ENCODE results near the gene VEGFB.

Gene VEGFB

DNA sequence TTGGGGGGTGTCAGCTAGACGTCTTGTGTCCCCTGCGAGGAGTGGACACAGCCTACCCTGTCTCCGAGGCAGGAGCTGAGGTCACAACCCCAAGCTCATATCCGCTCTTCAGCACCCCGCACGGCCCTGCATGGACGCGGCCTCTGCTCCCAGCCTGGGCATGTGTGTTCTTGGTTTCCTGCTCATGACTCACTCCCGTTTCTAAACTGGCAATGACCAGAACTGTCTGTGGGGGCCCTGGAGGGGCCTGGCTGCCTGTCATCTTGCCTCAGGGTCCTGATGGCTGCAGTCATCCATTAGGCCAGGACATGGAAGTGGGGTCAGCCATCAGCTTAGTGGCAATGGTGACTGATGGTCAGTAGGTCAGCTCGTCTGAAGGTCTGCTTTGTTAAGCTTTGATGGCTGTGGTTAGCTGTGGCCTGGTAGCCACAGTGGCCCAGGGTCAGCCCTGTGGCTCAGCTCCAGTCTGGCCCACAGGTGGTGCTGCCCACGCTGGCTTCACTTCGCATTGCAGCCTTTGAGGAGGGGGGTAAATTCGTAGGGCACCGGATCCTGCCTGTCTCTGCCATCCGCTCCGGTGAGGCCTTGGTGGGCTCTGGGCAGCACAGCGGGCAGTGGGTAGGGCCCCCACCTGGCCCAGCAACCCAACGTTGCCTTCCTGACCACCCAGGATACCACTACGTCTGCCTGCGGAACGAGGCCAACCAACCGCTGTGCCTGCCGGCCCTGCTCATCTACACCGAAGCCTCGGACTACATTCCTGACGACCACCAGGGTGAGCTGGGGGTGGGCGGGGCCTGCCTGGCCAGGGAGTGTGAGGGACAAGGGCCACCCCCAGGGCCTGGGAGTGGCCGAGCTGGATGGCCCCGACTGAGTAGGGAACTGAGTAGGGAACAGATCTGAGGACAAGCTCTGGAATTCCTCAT lies 28.9 kb downstream of the VEGFB start:
- no peak for FAIRE-seq

GRCh38 chr11:64263947-64264317 lies 29.5 kb downstream of the VEGFB start:
- no peak for FAIRE-seq

DNA sequence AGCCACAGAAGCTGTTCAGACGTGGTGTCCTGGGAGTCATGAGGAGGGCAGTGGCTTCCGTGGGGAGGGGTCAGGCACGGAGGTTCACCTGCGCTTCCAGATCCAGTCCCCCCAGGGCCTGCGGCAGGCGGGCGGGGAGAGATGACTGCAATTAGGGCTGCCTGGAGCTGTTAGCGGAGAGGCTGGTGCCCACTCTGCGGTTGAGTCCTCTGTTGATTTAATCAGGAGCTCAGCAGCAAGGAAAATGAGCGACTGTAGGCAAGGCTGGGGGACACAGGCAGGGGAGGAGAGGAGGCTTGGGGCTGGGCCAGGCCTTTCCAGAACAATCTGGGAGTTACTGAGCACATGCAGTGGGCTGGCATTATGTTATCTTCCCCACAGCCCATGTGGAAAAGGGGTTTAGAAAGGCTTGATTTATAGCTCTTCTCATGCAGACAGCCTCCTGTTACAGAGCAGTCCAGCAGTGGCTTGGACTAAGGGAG lies 30.0 kb downstream of the VEGFB start:
- FAIRE-seq = no peak

- FAIRE-seq = no peak
These were observed 31.1 kb downstream of the VEGFB start for GRCh38 chr11:64265176-64266160.

DNA sequence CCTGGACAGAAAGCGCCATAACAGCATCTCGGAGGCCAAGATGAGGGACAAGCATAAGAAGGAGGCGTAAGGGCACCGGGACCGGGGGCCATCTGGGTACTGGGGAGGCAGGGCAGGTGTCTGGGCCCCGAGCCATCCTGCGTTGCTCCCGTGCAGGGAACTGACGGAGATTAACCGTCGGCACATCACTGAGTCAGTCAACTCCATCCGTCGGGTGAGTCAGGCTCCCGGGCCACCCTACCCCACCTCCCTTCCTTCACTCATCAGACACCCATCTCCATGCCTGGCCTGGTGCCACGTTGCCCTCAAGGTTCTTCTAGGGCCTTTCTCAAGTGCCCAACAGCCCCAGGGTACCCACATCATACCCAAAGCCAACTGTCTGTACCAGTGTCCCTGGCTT lies 32.0 kb downstream of the VEGFB start:
- no peak for FAIRE-seq

DNA sequence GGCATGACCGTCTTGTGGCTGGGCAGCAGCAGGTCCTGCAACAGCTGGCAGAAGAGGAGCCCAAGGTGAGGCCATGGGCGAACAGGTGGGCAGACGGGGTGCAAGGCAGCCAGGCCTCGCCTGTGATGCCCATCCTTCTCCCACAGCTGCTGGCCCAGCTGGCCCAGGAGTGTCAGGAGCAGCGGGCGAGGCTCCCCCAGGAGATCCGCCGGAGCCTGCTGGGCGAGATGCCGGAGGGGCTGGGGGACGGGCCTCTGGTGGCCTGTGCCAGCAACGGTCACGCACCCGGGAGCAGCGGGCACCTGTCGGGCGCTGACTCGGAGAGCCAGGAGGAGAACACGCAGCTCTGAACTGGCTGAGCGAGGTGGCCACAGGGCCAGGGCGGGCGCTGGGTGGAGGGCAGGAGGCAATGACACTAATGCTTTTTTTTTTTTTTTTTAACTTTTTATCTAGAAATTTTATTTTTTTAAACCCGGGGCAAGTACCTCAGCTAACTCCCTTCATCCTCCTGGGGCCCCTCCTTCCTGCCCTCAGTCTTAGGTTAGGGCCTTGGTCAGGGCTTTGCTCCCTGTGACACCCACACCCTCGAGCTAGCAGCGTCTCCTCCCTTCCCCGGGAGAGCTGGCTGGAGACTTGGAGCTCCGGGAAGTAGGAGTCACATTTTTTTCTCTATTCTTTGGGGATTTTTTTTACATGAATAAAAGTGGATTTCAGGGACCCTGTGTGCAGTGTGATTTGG lies 33.0 kb downstream of the VEGFB start:
- no peak for FAIRE-seq

- no peak for FAIRE-seq
These were observed 33.9 kb downstream of the VEGFB start for GRCh38 chr11:64268025-64268892.

- FAIRE-seq = no peak
These were observed 34.6 kb downstream of the VEGFB start for GRCh38 chr11:64268893-64269539.

- FAIRE-seq = peak; percentile 95
These were observed 35.3 kb downstream of the VEGFB start for GRCh38 chr11:64269540-64270220.

DNA sequence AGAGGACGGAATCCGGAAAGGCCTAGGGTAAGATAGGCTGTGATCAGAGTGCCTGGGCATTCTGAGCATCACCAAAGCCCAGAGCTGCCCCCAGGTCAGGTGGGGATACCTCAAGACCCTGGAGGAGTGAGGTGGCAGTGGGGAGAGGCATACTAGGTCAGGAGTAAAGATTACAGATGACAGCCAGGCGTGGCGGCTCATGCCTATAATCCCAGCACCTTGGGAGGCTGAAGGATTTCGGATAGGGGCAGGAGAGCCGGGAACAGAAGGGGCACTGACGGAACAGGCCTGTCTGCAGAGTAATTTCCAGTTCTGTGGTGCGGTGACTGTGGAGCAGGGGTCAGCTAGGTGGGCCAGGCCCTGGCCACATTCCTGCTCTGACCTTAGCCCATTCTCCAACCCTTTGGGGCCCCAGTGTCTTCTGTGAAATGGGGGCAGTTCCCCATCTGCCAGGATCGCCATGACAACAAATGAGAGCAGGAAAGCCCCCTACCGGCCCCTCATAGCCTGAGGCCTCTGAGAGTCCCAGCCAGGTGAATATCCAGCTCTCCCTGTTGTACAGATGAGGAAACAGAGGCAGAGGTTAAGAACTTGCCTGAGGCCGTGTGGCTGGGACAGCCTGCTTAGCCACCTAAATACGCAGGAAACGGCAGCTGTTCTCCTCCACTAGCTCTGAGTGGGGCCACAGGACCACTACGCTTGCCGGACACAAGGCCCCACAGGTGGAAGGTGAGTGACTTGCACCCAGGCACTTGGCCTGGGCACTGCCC lies 40.8 kb downstream of the VEGFB start:
- no peak for FAIRE-seq

DNA sequence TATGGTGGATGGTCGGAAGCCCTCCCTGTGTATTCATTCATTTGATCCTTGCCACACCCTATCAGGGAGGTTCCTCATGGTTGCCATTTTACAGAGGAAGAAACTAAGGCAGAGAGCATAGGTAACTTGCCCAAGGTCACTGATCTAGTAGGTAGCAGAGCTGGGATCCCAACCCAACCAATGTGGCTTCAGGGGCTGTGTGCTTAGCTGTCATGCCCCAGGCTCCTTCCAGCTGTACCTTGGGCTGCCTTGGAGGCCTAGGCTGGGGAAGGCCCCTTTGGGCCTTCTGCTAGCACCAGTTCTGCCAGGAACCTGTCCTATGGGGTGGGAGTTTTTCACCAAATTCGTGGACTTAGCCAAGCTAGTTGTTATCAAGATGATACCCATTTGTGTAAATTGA lies 41.5 kb downstream of the VEGFB start:
- FAIRE-seq = no peak

GRCh38 chr11:64276653-64277431 lies 42.5 kb downstream of the VEGFB start:
- no peak for FAIRE-seq

DNA sequence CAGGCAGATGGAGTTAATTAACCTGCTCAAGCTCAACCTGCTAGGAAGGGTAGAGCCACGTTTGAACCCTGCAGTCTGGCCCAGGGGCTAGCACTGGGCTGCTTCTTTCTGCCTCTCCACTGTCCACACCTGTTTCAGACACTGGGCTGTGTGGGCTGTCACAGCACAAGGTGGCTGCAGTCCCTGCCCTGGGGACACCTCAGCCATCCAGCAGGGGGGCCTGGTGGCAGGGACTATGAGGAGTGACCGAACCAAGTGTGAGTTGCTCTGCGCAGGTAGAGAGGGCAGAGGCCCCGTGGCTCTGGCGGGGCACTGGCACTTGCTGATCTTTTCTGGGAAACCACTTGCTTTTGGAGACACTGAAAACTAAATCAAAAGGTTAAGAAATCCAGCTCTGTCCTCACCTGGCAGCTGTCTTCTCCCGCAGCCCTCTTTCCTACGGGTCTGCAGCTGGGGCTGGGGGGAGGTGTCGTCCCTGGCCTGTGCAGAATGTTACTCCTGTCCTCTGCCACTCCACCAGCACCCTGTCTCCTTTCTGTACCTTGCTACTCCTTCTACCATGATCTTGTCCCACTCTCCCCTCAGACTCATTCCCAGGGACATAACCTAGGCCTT lies 44.3 kb downstream of the VEGFB start:
- FAIRE-seq = no peak

DNA sequence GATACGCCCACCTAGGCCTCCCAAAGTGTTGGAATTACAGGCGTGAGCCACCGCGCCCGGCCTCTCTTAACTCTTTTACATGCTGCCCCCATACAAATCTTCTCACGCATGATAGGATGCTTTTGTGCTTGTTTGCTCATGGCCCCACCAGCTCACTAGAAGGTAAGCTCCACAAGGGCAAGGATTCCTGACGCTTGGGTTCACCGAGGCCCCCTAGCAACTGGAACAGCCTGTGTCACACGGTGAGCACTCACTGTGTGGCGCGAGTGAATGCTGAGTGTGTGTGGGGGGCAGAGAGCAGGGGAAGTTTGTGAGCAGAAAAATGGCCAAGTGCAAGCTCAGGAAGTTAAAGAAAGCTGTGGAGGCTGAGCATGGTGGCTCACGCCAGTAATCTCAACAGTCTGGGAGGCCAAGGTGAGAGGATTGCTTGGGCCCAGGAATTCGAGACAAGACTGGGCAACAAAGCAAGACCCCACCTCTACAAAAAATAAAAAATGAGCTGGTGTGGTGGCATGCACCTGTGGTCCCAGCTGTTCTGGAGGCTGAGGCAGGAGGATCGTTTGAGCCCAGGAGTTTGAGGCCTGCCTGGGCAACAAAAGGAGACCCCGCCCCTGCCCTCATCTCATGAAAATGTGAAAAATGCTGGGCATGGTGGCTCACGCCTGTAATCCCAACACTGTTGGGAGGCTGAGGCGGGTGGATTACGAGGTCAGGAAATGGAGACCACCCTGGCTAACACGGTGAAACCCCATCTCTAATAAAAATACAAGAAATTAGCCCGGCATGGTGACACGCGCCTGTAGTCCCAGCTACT lies 47.8 kb downstream of the VEGFB start:
- no peak for FAIRE-seq

- FAIRE-seq = no peak
These were observed 48.7 kb downstream of the VEGFB start for GRCh38 chr11:64283092-64283491.

- peak; percentile 74 for FAIRE-seq
These were observed 49.9 kb downstream of the VEGFB start, which contains the start of gene BAD for GRCh38 chr11:64284048-64284961. Gene BAD, minus strand, starts transcription at chr11:64284665. Its CDS starts 297 bp downstream, at chr11:64284368.

Measured in endometrium (tissue), 2 donors.